Fibroblast of mammary gland (primary cell): ENCODE data around the gene TACC2.

Experiments used
- DNase-seq: peaks from one replicate; pipeline ENCODE4 v3.0.0-alpha.2; 2010; ENCODE audit warnings: low read depth
- H3K4me3 ChIP-seq: 2 replicates; pipeline ENCODE4 v1.5.1; 2011; ENCODE audit warnings: low read depth, mild to moderate bottlenecking, low read length, moderate library complexity; ENCODE audit not compliant: control insufficient read depth
- TF ChIP-seq, protein P1 (sequence below): conservative IDR thresholded peaks from 2 replicates; pipeline ENCODE4 v1.5.1; 2011; ENCODE audit warnings: low read depth, low read length, inconsistent platforms; ENCODE audit not compliant: control insufficient read depth, insufficient read depth

The TACC2 gene

DNA sequence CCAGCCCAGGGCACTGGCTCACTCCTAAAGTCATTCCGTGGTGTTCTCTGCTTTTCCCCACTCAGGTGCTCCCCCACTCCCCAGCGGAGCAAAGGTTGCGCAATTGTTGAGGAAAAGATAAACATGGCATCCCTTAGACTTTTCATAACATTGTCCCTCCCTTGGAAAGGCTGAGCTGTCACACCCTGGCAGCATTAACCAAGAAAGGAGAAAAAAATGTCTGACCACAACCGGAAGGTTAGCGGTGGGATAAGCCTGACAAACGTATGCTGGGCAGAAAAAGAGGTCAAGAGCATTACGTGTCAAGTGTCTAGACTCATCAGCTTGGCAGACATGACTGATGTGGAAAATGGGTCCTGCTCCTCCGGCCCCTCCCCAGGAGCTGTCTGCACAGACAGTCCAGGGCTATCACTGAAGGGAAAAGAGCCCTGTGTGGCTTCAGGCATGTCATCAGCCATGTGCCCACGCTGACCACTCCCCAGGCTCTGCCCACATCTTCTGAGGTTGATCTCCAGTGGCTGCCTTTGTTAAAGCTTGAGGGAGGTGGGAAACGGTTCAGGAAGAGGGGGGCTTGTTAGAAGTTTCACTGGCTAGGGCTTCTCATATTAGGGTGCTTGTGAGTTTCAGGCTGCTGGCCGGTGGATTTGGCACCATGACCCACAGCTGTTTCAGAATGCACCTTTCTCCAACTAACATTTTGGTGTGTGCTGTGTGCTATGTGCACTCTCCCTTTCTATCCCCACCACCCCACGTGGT, 312.3 kb downstream of the TACC2 start:
- DNase-seq: peak; percentile 80
- H3K4me3 ChIP-seq: no peak overlapping the region
- TF ChIP-seq, protein P1, sequence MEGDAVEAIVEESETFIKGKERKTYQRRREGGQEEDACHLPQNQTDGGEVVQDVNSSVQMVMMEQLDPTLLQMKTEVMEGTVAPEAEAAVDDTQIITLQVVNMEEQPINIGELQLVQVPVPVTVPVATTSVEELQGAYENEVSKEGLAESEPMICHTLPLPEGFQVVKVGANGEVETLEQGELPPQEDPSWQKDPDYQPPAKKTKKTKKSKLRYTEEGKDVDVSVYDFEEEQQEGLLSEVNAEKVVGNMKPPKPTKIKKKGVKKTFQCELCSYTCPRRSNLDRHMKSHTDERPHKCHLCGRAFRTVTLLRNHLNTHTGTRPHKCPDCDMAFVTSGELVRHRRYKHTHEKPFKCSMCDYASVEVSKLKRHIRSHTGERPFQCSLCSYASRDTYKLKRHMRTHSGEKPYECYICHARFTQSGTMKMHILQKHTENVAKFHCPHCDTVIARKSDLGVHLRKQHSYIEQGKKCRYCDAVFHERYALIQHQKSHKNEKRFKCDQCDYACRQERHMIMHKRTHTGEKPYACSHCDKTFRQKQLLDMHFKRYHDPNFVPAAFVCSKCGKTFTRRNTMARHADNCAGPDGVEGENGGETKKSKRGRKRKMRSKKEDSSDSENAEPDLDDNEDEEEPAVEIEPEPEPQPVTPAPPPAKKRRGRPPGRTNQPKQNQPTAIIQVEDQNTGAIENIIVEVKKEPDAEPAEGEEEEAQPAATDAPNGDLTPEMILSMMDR: no peak

- no peak for DNase-seq
- TF ChIP-seq, protein P1: no peak
- H3K4me3 ChIP-seq: no peak overlapping the region
These were observed 312.8 kb downstream of the TACC2 start for GRCh38 chr10:122301811-122302115.

DNA sequence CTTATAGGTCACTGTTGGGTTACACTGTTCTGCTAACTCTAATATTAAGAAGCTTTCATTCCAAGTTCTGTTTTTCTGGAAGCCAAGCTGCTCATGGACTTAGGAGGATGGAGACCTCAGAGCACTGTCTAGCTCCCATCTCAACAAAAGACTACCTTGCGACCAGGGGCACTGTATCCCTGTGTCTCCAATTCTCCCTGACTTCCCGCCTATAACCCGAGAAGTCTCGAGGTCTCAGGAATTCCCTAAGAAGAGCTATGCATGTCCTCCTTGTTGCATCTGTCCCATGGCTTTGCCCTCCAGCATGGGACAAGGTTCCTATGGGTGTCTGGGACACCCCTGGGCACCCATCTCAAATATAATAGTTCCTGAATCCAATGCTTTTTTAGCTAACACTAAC, 313.4 kb downstream of the TACC2 start:
- no peak for DNase-seq
- TF ChIP-seq, protein P1: no peak
- H3K4me3 ChIP-seq: no peak overlapping the region

DNA sequence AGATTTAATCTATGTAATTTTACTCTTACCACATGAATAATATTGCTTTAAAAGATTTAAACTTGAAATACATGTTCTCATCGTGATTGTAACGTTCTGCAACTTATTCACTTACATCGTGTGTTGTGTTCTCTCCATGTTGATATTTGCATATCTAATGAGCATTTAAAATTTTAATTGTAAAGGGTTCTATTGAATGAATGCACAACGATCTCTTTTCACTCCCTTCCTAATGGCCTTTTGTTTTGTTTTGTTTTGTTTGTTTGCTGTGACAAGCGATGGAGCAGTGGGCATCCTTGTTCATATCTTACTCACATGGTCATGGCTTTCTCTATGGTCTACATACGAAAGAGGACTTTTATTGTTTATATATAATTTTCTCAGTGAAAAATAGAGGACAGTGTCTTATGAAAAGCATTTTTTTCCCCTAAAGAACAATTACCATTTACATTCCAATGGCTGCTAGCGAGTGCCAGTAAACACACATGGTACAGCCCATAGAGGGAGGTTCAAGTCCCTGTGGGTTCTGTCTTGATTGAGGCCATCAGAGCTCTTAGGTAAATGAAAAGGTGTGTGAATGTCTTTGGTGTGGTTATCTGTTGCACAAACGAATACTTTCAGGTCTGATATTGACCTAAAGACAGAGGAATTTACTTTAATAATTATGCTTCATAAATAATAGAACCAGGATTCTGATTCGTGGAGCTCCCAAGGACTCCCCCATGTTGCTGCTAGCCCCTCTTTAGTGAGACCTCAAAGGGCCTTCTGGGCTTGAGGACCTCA, 314.5 kb downstream of the TACC2 start:
- no peak for DNase-seq
- no peak overlapping the region for H3K4me3 ChIP-seq
- TF ChIP-seq, protein P1: no peak
